ENCODE measurements around the gene IFNA16. TPM values are rescaled to one million over a fixed set of nuclear protein-coding genes. Genes with fewer than 3 reads are reported as not detected.
"Not testable (repeated sequence)": the region's sequence is repeated elsewhere in the genome, so short reads cannot be mapped to it uniquely, and the experiment has no call there.

The IFNA16 gene
- total RNA-seq, 1 donor from 2014 or later, result not detected

DNA sequence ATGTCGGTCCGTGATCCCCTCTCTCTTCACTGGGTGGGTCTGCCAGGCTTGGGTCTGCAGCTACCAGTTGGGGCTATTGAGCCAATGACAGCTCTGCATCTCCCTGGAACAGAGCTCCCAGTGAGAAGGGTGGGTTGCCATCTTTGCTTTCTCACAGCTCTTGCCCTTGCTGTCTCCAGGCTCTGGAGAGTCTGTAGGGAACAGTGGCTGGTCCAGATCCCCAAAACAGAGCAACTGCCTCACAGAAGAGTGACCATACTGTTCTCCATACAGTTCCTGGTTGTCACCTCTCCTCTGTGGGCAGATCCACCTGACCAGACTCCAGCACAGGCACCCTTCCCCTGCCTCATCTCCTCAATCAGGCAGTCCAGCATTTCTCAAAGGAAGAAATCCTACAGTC, 16.1 kb upstream of the IFNA16 start:
- H3K36me3 ChIP-seq, result no peaks in the 10 kb centered on the region
- H3K9me3 ChIP-seq, result no peaks in the 10 kb centered on the region
- H3K4me3 ChIP-seq, result no peak overlapping the region
- no peak for DNase-seq (ENCODE audit: low spot score in 2 of 2)
- intact Hi-C loops (cut with DNase I), result no loop called here
- H3K27me3 ChIP-seq, result no peaks in the 10 kb centered on the region
- no peak overlapping the region for H3K27ac ChIP-seq
- no peaks in the 10 kb centered on the region for H3K4me1 ChIP-seq
- TF ChIP-seq, protein P1, sequence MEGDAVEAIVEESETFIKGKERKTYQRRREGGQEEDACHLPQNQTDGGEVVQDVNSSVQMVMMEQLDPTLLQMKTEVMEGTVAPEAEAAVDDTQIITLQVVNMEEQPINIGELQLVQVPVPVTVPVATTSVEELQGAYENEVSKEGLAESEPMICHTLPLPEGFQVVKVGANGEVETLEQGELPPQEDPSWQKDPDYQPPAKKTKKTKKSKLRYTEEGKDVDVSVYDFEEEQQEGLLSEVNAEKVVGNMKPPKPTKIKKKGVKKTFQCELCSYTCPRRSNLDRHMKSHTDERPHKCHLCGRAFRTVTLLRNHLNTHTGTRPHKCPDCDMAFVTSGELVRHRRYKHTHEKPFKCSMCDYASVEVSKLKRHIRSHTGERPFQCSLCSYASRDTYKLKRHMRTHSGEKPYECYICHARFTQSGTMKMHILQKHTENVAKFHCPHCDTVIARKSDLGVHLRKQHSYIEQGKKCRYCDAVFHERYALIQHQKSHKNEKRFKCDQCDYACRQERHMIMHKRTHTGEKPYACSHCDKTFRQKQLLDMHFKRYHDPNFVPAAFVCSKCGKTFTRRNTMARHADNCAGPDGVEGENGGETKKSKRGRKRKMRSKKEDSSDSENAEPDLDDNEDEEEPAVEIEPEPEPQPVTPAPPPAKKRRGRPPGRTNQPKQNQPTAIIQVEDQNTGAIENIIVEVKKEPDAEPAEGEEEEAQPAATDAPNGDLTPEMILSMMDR (IDR thresholded peaks at IDR 0.05), result no peak

DNA sequence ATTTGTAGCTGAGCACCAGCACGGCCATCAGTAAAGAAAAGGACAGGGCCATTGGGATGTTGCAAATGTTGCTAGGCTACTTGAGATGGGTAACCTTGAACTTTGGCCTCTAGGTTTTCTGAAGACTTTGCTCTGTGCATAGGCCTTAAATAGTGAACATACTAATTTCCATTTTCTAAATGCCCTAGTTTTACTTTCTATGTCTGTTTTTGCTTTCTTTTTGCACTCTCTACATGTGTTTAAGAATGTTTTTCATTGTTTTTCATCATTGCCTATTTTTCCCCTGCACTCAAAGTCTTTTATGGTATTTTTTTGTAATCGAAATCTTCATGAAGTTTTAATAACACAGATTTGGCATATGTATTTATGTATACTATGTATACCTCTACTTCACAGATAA, 11.0 kb upstream of the IFNA16 start, which contains the start of gene IFNA17:
TSS of gene IFNA17 (minus strand) at position 101 of the 400 bp plus-strand sequence. CDS start at position 52, 49 bp downstream.
- no peak within 1 kb of the TSS for H3K4me3 ChIP-seq
- DNase-seq (ENCODE audit: low spot score in 2 of 2), result no peak
- no peaks in the 10 kb centered on the region for H3K36me3 ChIP-seq
- H3K9me3 ChIP-seq, result no peaks in the 10 kb centered on the region
- no peaks in the 10 kb centered on the region for H3K27me3 ChIP-seq
- intact Hi-C loops (cut with DNase I), result no loop called here
- no peaks in the 10 kb centered on the region for H3K4me1 ChIP-seq
- TF ChIP-seq, protein P1 (IDR thresholded peaks at IDR 0.05), result no peak
- H3K27ac ChIP-seq, result no peak within 1 kb of the TSS

- H3K4me3 ChIP-seq; H3K9me3 ChIP-seq; H3K4me1 ChIP-seq; H3K27me3 ChIP-seq; intact Hi-C loops (cut with DNase I); H3K27ac ChIP-seq; H3K36me3 ChIP-seq; DNase-seq (ENCODE audit: low spot score in 2 of 2): not testable (repeated sequence)
- TF ChIP-seq, protein P1 (IDR thresholded peaks at IDR 0.05), result peak in 1 of 3 experiments; percentile 13
Measured at GRCh38 chr9:21213411-21214326, 3.4 kb downstream of the IFNA16 start.

DNA sequence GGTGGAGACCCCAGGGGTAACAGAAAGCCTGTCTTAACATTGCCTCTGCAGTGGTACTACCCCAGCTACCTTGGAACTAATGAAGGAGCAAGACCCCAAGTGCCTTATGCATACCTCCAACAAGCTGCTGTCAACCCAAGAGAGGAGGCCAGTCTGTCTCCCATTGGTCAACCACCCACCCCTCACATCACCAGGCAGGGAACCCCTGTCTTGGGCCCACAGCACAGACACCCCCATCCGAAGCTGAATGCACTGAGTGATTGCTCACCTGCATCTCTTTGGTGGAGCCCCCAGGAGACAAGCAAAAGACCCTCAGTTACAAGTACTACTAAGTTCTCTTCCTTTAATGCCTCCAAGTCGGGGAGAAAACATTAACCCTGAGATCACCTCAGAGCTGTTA, 5.0 kb downstream of the IFNA16 start:
- H3K27me3 ChIP-seq; H3K4me3 ChIP-seq; H3K9me3 ChIP-seq; H3K36me3 ChIP-seq; intact Hi-C loops (cut with DNase I); DNase-seq (ENCODE audit: low spot score in 2 of 2); H3K27ac ChIP-seq; H3K4me1 ChIP-seq: not testable (repeated sequence)

GRCh38 chr9:21210782-21211181, 6.3 kb downstream of the IFNA16 start:
- H3K4me3 ChIP-seq; H3K27ac ChIP-seq; H3K36me3 ChIP-seq; H3K4me1 ChIP-seq; intact Hi-C loops (cut with DNase I); H3K27me3 ChIP-seq; DNase-seq (ENCODE audit: low spot score in 2 of 2); H3K9me3 ChIP-seq: not testable (repeated sequence)

GRCh38 chr9:21210311-21210710, 6.8 kb downstream of the IFNA16 start:
- no peaks in the 10 kb centered on the region for H3K27me3 ChIP-seq
- no peak overlapping the region for H3K27ac ChIP-seq
- no peaks in the 10 kb centered on the region for H3K36me3 ChIP-seq
- H3K4me3 ChIP-seq, result no peak overlapping the region
- H3K9me3 ChIP-seq, result no peaks in the 10 kb centered on the region
- no peak for DNase-seq (ENCODE audit: low spot score in 2 of 2)
- intact Hi-C loops (cut with DNase I), result no loop called here
- H3K4me1 ChIP-seq, result no peaks in the 10 kb centered on the region
- TF ChIP-seq, protein P1 (IDR thresholded peaks at IDR 0.05), result no peak

GRCh38 chr9:21207043-21207442, 10.1 kb downstream of the IFNA16 start, which contains the start of gene IFNA10:
Gene IFNA10, minus strand, starts transcription at chr9:21207143. Its CDS starts 46 bp downstream, at chr9:21207097.
- H3K27me3 ChIP-seq; H3K27ac ChIP-seq; H3K4me1 ChIP-seq; H3K9me3 ChIP-seq; H3K36me3 ChIP-seq; DNase-seq (ENCODE audit: low spot score in 2 of 2); H3K4me3 ChIP-seq; intact Hi-C loops (cut with DNase I): not testable (repeated sequence)
